HG03457 (cell line): Measurements from ENCODE around the gene CHRNA4.

ENCODE experiments used
- ATAC-seq: cut with Tn5 transposase; IDR thresholded peaks from one replicate; pipeline ENCODE4 v1.9.1; 2021; ENCODE audit warnings: moderate number of reproducible peaks; ENCODE audit not compliant: unreplicated experiment

Gene CHRNA4

GRCh38 chr20:63379296-63379695 is 18.1 kb upstream of the CHRNA4 start:
- ATAC-seq = no peak

- no peak for ATAC-seq
These were observed 17.5 kb upstream of the CHRNA4 start for GRCh38 chr20:63378626-63379025.

GRCh38 chr20:63377951-63378381 is 16.8 kb upstream of the CHRNA4 start:
- no peak for ATAC-seq

GRCh38 chr20:63377256-63377941 is 16.2 kb upstream of the CHRNA4 start:
- no peak for ATAC-seq

- no peak for ATAC-seq
These were observed 15.4 kb upstream of the CHRNA4 start for GRCh38 chr20:63376283-63377250.

GRCh38 chr20:63375438-63375837 is 14.3 kb upstream of the CHRNA4 start:
- ATAC-seq = no peak

- ATAC-seq = no peak
These were observed 13.4 kb upstream of the CHRNA4 start for GRCh38 chr20:63374504-63374903.

GRCh38 chr20:63373996-63374395 is 12.8 kb upstream of the CHRNA4 start:
- no peak for ATAC-seq

- no peak for ATAC-seq
These were observed 12.1 kb upstream of the CHRNA4 start for GRCh38 chr20:63372971-63373885.

- ATAC-seq = no peak
These were observed 10.2 kb upstream of the CHRNA4 start for GRCh38 chr20:63371291-63371865.

- ATAC-seq = no peak
These were observed 9.6 kb upstream of the CHRNA4 start for GRCh38 chr20:63370618-63371187.

GRCh38 chr20:63369724-63370617 is 8.8 kb upstream of the CHRNA4 start:
- ATAC-seq = no peak

GRCh38 chr20:63369024-63369530 is 7.9 kb upstream of the CHRNA4 start:
- no peak for ATAC-seq

GRCh38 chr20:63368151-63368550 is 7.0 kb upstream of the CHRNA4 start:
- ATAC-seq = no peak

- no peak for ATAC-seq
These were observed 6.4 kb upstream of the CHRNA4 start for GRCh38 chr20:63367446-63368055.

- ATAC-seq = no peak
These were observed 5.5 kb upstream of the CHRNA4 start for GRCh38 chr20:63366390-63367365.

GRCh38 chr20:63365601-63366389 is 4.6 kb upstream of the CHRNA4 start:
- no peak for ATAC-seq
